Measurements from ENCODE around the gene CST9L. TPM values are rescaled to one million over a fixed set of nuclear protein-coding genes. Genes with fewer than 3 reads are reported as not detected.

The CST9L gene
- total RNA-seq, 1 experiment from 2014 or later: not detected

GRCh38 chr20:23596579-23597250, 28.4 kb upstream of the CST9L start:
- Histone ChIP-seq H3K36me3 (ENCODE audit: control insufficient read depth in 1 of 2, insufficient read depth in 2 of 2, low read length in 2 of 2) (no peaks in the 10 kb centered on the region), H3K27ac (ENCODE audit: low read depth, low read length) (no peak overlapping the region), H3K9ac (ENCODE audit: low read length) (no peak overlapping the region), H3K9me3 (ENCODE audit: control insufficient read depth in 1 of 2, insufficient read depth in 1 of 2, low read depth in 1 of 2, low read length in 2 of 2) (no peaks in the 10 kb centered on the region), H3K79me2 (ENCODE audit: insufficient read depth, low read length) (no peaks in the 10 kb centered on the region), H2AFZ (ENCODE audit: low read depth, low read length, poor library complexity, severe bottlenecking) (no peak overlapping the region), H3K4me3 (replicated peaks in 1 of 2; ENCODE audit: low read depth in 1 of 2, low read length in 2 of 2) (no peak overlapping the region), H3K27me3 (ENCODE audit: insufficient read depth, low read length) (peaks cover 47% of the 10 kb centered on the region), H4K20me1 (ENCODE audit: insufficient read depth) (no peaks in the 10 kb centered on the region), H3K4me2 (ENCODE audit: low read length) (no peak overlapping the region), H3K4me1 (ENCODE audit: control insufficient read depth in 1 of 2, insufficient read depth in 2 of 2, low read length in 2 of 2) (no peaks in the 10 kb centered on the region), H3K9me2 (ENCODE audit: insufficient read depth) (no peaks in the 10 kb centered on the region)
- no TSS peak for BruUV-seq (replicated peaks)
- ATAC-seq: no peak
- POLR2A ChIA-PET: no interaction called here
- intact Hi-C loops (cut with micrococcal nuclease): no loop called here
- CTCF ChIA-PET: no interaction called here
- no peak for DNase-seq (ENCODE audit: low read depth, low spot score)
- RAD21 ChIA-PET (ENCODE audit: low non-redundant PET in 1 of 2, low total read pairs in 2 of 2, uncharacterized antibody in 2 of 2, unreplicated experiment in 2 of 2): no interaction called here
- TF ChIP-seq SIN3A (IDR thresholded peaks at IDR 0.05; ENCODE audit: low read depth) (no peak), CEBPB (IDR thresholded peaks at IDR 0.05; ENCODE audit: low read depth) (no peak), POLR2AphosphoS5 (IDR thresholded peaks at IDR 0.05; ENCODE audit: low read depth, low read length) (no peak), SRF (IDR thresholded peaks at IDR 0.05; ENCODE audit: low read depth) (no peak), CTCF (IDR thresholded peaks at IDR 0.05 in 2 of 3, conservative IDR thresholded peaks at IDR 0.05 in 1 of 3; ENCODE audit: borderline replicate concordance in 1 of 3, insufficient read depth in 1 of 3, low read depth in 2 of 3, low read length in 2 of 3) (no peak), EZH2phosphoT487 (IDR thresholded peaks at IDR 0.05; ENCODE audit: borderline replicate concordance) (no peak), REST (IDR thresholded peaks at IDR 0.05; ENCODE audit: low read depth) (no peak), SP1 (IDR thresholded peaks at IDR 0.05; ENCODE audit: low read depth) (no peak), JUND (IDR thresholded peaks at IDR 0.05) (no peak), ZNF274 (IDR thresholded peaks at IDR 0.05; ENCODE audit: low read depth, low read length) (no peak), POLR2A (IDR thresholded peaks at IDR 0.05; ENCODE audit: borderline replicate concordance, extremely low read depth, insufficient read depth, insufficient read length) (no peak), TCF7L2 (IDR thresholded peaks at IDR 0.05; ENCODE audit: borderline replicate concordance, extremely low read depth, insufficient read depth, insufficient read length) (no peak), EZH2 (IDR thresholded peaks at IDR 0.05) (no peak), ZFX (IDR thresholded peaks at IDR 0.05) (no peak)
- TF ChIP-seq, protein P1, sequence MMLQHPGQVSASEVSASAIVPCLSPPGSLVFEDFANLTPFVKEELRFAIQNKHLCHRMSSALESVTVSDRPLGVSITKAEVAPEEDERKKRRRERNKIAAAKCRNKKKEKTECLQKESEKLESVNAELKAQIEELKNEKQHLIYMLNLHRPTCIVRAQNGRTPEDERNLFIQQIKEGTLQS (IDR thresholded peaks at IDR 0.05): no peak
- TF ChIP-seq, protein P2, sequence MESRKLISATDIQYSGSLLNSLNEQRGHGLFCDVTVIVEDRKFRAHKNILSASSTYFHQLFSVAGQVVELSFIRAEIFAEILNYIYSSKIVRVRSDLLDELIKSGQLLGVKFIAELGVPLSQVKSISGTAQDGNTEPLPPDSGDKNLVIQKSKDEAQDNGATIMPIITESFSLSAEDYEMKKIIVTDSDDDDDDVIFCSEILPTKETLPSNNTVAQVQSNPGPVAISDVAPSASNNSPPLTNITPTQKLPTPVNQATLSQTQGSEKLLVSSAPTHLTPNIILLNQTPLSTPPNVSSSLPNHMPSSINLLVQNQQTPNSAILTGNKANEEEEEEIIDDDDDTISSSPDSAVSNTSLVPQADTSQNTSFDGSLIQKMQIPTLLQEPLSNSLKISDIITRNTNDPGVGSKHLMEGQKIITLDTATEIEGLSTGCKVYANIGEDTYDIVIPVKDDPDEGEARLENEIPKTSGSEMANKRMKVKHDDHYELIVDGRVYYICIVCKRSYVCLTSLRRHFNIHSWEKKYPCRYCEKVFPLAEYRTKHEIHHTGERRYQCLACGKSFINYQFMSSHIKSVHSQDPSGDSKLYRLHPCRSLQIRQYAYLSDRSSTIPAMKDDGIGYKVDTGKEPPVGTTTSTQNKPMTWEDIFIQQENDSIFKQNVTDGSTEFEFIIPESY (IDR thresholded peaks at IDR 0.05; ENCODE audit: extremely low read depth, insufficient replicate concordance, low read length): no peak
